Loucy (cell line): ENCODE measurements around the gene MOGAT1.

ENCODE experiments used
- H2AFZ ChIP-seq: fragments of 200-600 bp; sonication (generic); 2 replicates; pipeline ENCODE4 v1.6.0; 2016; ENCODE audit warnings: antibody characterized with exemption, mild to moderate bottlenecking, low read length, moderate library complexity
- H3F3A ChIP-seq: fragments of 200-600 bp; 2 replicates; pipeline ENCODE4 v1.6.0; 2016; ENCODE audit warnings: antibody characterized with exemption, low read depth, mild to moderate bottlenecking
- H3K27me3 ChIP-seq: fragments of 200-600 bp; sonication (generic); 2 replicates; pipeline ENCODE4 v1.6.1; 2014; ENCODE audit warnings: low read length, mild to moderate bottlenecking; ENCODE audit not compliant: insufficient read depth, poor library complexity, severe bottlenecking
- H3K36me3 ChIP-seq: fragments of 200-600 bp; sonication (generic); 2 replicates; pipeline ENCODE4 v1.6.1; 2016; ENCODE audit warnings: low read length; ENCODE audit not compliant: insufficient read depth
- H3K4me1 ChIP-seq: fragments of 200-600 bp; sonication (generic); 2 replicates; pipeline ENCODE4 v1.5.1; 2014; ENCODE audit warnings: low read length, mild to moderate bottlenecking; ENCODE audit not compliant: insufficient read depth, poor library complexity, severe bottlenecking
- H3K4me2 ChIP-seq: fragments of 200-600 bp; sonication (generic); 2 replicates; pipeline ENCODE4 v1.6.0; 2014; ENCODE audit warnings: antibody characterized with exemption, low read length, low read depth, mild to moderate bottlenecking; ENCODE audit not compliant: poor library complexity, severe bottlenecking
- H3K4me3 ChIP-seq: fragments of 200-600 bp; sonication (generic); 2 replicates; pipeline ENCODE4 v1.5.1; 2014; ENCODE audit warnings: low read length, mild to moderate bottlenecking, mixed read lengths; ENCODE audit not compliant: poor library complexity, severe bottlenecking
- H3K79me2 ChIP-seq: fragments of 200-600 bp; sonication (generic); 2 replicates; pipeline ENCODE4 v1.6.1; 2014; ENCODE audit warnings: low read length; ENCODE audit not compliant: insufficient read depth
- H3K9ac ChIP-seq: fragments of 200-600 bp; sonication (generic); 2 replicates; pipeline ENCODE4 v1.6.0; 2014; ENCODE audit warnings: mild to moderate bottlenecking, low read depth, low read length, moderate library complexity; ENCODE audit not compliant: poor library complexity, severe bottlenecking
- H3K9me2 ChIP-seq: fragments of 200-600 bp; sonication (generic); replicated peaks from 2 replicates; pipeline ENCODE4 v1.6.1; 2016; ENCODE audit warnings: low read depth, low read length, mixed read lengths
- H3K9me3 ChIP-seq: fragments of 200-600 bp; sonication (generic); 2 replicates; pipeline ENCODE4 v1.6.1; 2014; ENCODE audit warnings: mild to moderate bottlenecking, antibody characterized with exemption, low read length, low read depth; ENCODE audit not compliant: insufficient read depth
- H4K20me1 ChIP-seq: fragments of 200-600 bp; sonication (generic); 2 replicates; pipeline ENCODE4 v1.6.0; 2014; ENCODE audit warnings: antibody characterized with exemption, low read length, mild to moderate bottlenecking; ENCODE audit not compliant: insufficient read depth, poor library complexity, severe bottlenecking
- CTCF ChIP-seq: fragments of 200-600 bp; sonication (generic); conservative IDR thresholded peaks from 2 replicates; pipeline ENCODE4 v1.5.1; 2014; ENCODE audit warnings: mild to moderate bottlenecking, antibody characterized with exemption, low read length
- EZH2phosphoT487 ChIP-seq: fragments of 200-600 bp; IDR thresholded peaks from 2 replicates; pipeline ENCODE4 v1.6.1; 2018; ENCODE audit warnings: antibody characterized with exemption, mild to moderate bottlenecking, moderate library complexity, borderline replicate concordance

MOGAT1 gene

GRCh38 chr2:222756362-222756831 lies 84.9 kb downstream of the MOGAT1 start:
- H3K4me3 ChIP-seq = no peak overlapping the region
- no peaks in the 10 kb centered on the region for H3K27me3 ChIP-seq
- TF ChIP-seq CTCF = no peak
- peak overlapping the region; percentile 81 for H2AFZ ChIP-seq
- H3K9me3 ChIP-seq = no peaks in the 10 kb centered on the region
- H3K36me3 ChIP-seq = no peaks in the 10 kb centered on the region
- H3K4me1 ChIP-seq = no peaks in the 10 kb centered on the region
- H3K9ac ChIP-seq = no peak overlapping the region
- H3K79me2 ChIP-seq = no peaks in the 10 kb centered on the region
- H3K9me2 ChIP-seq = no peaks in the 10 kb centered on the region
- no peaks in the 10 kb centered on the region for H4K20me1 ChIP-seq
- no peaks in the 10 kb centered on the region for H3F3A ChIP-seq
- H3K4me2 ChIP-seq = no peak overlapping the region

GRCh38 chr2:222756951-222757650 lies 85.6 kb downstream of the MOGAT1 start:
- H3K4me1 ChIP-seq = no peaks in the 10 kb centered on the region
- no peaks in the 10 kb centered on the region for H3K9me2 ChIP-seq
- H3K4me2 ChIP-seq = no peak overlapping the region
- H3K4me3 ChIP-seq = no peak overlapping the region
- H3K9me3 ChIP-seq = no peaks in the 10 kb centered on the region
- H3K79me2 ChIP-seq = no peaks in the 10 kb centered on the region
- H3F3A ChIP-seq = no peaks in the 10 kb centered on the region
- no peaks in the 10 kb centered on the region for H4K20me1 ChIP-seq
- no peaks in the 10 kb centered on the region for H3K36me3 ChIP-seq
- no peaks in the 10 kb centered on the region for H3K27me3 ChIP-seq
- TF ChIP-seq EZH2phosphoT487 = no peak
- no peak for TF ChIP-seq CTCF
- H3K9ac ChIP-seq = no peak overlapping the region
- H2AFZ ChIP-seq = no peak overlapping the region
